HL-60 (cell line): ENCODE measurements around the gene TRIM34.

ENCODE experiments used
- POLR2AphosphoS5 ChIP-seq: IDR thresholded peaks from 2 replicates; pipeline ENCODE4 v1.6.1; 2012; ENCODE audit warnings: low read depth
- TF ChIP-seq, protein P1 (sequence below): IDR thresholded peaks from one replicate; pipeline ENCODE4 v1.5.1; 2011; ENCODE audit warnings: low read length, control low read depth, inconsistent platforms; ENCODE audit not compliant: insufficient read depth
- TF ChIP-seq, protein P2 (sequence below): IDR thresholded peaks from 2 replicates; pipeline ENCODE4 v1.6.1; 2012; ENCODE audit warnings: low read depth; ENCODE audit not compliant: insufficient replicate concordance

DNA sequence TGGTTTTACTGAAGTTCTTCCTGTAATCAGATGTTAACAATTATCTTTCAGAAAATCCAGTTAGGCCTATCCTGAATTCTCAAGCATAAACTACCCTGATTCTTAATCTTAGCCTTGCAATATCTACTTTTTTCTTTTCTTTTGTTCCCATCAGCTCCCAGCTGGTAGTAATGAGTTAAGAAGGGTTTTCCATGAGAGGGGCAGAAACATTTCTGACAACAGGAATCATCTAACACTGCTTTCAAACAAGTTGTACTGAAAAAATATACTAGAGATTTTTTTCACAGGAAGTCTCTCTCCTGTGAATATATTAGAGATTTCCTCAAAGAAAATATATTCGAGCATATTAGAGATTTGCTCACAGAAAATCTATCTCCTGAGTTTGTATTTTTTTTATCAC lies 31.7 kb upstream of the TRIM34 start:
- no peak for TF ChIP-seq POLR2AphosphoS5
- TF ChIP-seq, protein P1, sequence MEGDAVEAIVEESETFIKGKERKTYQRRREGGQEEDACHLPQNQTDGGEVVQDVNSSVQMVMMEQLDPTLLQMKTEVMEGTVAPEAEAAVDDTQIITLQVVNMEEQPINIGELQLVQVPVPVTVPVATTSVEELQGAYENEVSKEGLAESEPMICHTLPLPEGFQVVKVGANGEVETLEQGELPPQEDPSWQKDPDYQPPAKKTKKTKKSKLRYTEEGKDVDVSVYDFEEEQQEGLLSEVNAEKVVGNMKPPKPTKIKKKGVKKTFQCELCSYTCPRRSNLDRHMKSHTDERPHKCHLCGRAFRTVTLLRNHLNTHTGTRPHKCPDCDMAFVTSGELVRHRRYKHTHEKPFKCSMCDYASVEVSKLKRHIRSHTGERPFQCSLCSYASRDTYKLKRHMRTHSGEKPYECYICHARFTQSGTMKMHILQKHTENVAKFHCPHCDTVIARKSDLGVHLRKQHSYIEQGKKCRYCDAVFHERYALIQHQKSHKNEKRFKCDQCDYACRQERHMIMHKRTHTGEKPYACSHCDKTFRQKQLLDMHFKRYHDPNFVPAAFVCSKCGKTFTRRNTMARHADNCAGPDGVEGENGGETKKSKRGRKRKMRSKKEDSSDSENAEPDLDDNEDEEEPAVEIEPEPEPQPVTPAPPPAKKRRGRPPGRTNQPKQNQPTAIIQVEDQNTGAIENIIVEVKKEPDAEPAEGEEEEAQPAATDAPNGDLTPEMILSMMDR: no peak
- TF ChIP-seq, protein P2, sequence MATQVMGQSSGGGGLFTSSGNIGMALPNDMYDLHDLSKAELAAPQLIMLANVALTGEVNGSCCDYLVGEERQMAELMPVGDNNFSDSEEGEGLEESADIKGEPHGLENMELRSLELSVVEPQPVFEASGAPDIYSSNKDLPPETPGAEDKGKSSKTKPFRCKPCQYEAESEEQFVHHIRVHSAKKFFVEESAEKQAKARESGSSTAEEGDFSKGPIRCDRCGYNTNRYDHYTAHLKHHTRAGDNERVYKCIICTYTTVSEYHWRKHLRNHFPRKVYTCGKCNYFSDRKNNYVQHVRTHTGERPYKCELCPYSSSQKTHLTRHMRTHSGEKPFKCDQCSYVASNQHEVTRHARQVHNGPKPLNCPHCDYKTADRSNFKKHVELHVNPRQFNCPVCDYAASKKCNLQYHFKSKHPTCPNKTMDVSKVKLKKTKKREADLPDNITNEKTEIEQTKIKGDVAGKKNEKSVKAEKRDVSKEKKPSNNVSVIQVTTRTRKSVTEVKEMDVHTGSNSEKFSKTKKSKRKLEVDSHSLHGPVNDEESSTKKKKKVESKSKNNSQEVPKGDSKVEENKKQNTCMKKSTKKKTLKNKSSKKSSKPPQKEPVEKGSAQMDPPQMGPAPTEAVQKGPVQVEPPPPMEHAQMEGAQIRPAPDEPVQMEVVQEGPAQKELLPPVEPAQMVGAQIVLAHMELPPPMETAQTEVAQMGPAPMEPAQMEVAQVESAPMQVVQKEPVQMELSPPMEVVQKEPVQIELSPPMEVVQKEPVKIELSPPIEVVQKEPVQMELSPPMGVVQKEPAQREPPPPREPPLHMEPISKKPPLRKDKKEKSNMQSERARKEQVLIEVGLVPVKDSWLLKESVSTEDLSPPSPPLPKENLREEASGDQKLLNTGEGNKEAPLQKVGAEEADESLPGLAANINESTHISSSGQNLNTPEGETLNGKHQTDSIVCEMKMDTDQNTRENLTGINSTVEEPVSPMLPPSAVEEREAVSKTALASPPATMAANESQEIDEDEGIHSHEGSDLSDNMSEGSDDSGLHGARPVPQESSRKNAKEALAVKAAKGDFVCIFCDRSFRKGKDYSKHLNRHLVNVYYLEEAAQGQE: no peak
